Activated T-helper 9 cell treated with anti-CD3 and anti-CD28 coated beads, Interleukin-2, amount 50 U/mL, for 16 hours (primary cell): ENCODE results near the gene NRG2.

Source experiments
- DNase-seq: peaks from one replicate; pipeline ENCODE4 v3.0.0-alpha.2; 2020; ENCODE audit warnings: low read depth

Gene NRG2

DNA sequence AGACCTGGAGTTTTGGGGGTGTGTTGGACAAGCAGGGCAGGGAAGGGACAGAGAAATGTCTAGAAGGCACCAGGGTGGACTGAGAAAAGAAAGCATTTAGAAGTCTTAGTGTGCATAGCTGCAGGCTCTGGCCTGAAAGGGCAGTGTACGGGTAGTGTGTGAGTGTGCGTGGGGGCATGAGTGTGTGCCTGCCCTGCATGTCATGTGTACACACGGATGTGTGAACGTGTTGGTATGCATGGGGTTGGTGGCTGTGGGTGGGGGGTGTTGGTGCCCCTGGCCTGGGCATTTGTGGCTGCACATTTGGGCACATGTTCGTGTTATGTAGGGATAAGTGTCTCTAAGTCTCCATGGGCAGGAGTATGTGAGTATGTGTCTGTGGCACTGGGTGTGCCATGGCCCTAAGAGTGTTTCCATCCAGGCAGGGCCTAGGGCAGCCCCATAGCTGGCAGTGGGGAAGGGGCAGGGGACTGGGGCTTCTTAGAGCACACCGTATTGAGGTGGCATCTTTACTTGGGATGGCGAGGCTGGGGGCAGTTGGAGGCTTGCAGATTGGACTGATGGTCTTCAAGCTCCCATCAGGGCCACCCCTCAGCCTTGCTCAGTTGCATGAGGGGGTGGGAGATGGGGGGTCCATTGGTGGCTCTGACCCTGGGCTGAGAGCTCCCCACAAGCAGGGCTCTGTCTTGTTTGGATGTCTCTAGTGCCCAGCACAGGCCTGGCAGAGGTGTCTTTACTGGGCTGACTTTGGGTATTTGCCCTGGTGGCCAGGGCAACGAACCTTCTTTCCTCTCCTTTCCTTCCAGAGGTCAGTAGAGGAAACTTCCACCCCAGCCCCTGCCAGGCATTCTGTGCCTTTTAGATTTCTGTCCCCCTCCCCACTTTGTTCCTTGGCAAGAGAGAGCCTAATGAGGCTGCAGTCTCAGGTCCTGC lies 232.5 kb downstream of the NRG2 start:
- no peak for DNase-seq

DNA sequence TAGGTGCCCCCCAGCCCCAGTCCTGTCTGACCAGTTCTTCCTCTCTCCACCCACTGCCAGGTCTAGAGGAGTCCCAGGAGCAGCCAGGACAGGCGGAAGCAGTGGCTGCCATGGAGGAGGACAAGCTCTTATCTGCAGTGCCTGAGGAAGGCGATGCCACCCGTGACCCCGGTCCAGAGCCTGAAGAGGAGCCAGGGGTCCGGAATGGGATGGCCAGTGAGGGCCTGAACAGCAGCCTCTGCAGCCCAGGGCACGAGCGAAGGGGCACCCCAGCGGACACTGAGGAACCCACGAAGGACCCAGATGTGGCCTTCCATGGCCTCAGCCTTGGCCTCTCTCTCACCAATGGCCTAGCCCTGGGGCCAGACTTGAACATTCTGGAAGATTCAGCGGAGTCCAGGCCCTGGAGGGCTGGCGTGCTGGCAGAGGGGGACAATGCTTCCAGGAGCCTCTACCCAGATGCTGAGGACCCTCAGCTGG lies 233.7 kb downstream of the NRG2 start:
- DNase-seq, result no peak

DNA sequence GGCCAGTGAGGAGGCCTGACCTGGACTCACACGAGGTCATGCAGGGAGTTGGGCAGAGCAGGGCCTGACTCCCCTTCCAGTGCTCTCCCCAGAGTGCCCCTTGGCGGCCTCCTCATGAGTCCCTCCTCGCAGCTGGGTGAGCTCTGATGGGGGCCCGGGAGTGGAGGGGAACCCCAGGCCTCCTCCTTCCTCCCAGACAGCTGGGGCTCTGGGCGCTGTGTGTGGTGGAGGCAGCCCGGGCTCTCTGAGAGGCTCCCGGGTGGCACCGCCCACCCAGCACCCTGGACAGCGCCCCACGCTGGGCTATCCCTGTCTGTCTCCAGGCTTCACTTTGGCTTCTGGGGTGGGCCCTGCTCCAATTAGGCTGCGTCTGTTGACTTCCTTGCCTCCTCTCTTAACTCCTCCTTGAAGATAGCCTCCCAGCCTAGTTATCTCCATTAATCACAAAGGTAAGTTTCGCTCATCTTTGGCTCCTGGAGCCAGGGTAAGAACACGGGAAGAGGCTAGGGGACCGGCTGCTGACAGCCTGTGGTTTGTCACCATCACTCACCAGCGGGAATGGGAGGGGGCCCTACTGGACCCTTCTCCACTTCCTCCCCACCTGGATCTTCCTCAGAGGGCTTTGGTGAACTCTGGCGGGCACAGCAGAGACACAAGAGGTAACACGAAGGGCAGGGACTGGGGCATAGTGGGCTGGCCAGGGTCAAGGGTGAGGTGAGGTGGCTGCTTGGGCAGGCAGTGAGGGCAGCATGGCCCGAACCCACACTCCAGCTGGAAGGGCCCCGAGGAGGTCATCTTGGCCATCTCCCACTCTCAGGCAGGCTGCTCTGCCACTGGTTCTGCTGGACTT lies 234.4 kb downstream of the NRG2 start:
- DNase-seq, result no peak

GRCh38 chr5:139807647-139808030 lies 235.5 kb downstream of the NRG2 start:
- no peak for DNase-seq

GRCh38 chr5:139806726-139807646 lies 236.1 kb downstream of the NRG2 start:
- no peak for DNase-seq

- DNase-seq, result no peak
Observed at GRCh38 chr5:139806111-139806510, 237.0 kb downstream of the NRG2 start.

GRCh38 chr5:139805545-139805944 lies 237.6 kb downstream of the NRG2 start:
- DNase-seq, result no peak

- DNase-seq, result no peak
Observed at GRCh38 chr5:139804800-139805397, 238.2 kb downstream of the NRG2 start.

DNA sequence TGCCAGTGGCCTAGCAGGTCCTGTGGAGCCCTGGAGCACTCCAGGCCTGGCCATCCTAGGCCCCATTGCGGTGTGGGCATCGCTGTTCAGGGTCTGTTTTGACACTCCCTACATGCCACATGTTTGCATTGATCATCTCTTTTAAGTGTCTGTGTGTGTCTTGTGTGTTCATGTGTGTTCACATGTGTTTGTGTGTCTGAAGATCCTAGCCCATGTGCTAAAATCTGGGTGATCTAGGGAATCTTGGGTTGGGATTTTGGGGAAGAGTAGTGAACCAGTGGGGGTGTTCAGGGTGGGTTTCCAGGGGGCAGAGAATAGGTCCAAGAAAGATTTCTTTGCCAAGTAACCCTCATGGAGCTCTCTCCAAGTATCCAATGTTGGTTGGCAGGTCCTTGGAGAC lies 239.1 kb downstream of the NRG2 start:
- DNase-seq, result no peak

GRCh38 chr5:139799359-139799758 lies 243.7 kb downstream of the NRG2 start:
- no peak for DNase-seq

DNA sequence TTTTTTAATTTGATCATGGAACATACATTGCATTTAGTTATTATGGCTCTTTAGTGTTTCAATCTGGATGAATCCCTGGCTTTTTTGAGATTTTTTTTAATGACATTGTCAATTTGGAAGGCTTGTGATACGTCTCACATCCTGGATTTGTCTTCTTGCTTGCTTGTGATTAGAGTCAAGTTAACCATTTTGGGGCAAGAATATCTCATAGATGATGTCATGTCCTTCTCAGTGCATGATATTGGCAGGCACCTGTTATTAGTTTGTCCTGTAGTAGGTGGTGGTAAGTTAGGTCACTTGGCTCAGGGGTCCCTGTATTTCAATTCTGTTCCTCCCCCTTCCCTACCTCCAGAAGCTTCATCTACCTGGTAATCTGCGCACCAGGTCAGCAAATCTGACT lies 244.2 kb downstream of the NRG2 start:
- no peak for DNase-seq

DNA sequence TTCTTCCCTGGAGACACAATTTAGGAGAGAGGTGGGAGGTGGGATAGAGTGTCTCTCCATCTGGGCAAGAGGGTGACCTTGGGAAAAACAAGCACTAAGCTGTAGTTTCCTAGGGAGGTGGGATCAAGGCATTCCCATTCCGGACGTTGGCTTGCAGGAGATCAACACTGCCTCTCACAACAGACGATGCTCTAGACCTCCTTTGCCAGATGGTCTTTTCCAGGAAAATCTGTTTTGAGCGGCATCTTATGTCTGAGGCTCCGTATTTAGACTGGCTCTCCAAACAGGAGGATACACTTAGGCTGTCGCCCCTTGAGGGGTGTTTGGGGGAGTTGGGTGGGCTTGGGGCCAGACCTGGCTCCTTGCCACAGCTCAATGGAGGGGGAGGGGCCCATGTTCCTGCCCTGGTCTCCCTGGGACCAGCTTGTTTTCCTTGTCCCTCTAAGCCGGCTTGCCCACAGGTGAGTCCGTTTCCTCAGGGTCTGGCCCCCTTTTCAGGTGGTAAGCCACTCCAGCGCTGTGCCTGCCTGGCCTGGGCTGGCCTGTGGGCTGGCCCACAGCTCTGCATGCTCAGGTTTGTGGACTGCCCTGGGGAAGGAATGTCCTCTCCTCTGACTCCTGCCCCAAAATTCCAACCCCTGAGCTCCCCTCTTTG lies 245.1 kb downstream of the NRG2 start:
- no peak for DNase-seq

DNA sequence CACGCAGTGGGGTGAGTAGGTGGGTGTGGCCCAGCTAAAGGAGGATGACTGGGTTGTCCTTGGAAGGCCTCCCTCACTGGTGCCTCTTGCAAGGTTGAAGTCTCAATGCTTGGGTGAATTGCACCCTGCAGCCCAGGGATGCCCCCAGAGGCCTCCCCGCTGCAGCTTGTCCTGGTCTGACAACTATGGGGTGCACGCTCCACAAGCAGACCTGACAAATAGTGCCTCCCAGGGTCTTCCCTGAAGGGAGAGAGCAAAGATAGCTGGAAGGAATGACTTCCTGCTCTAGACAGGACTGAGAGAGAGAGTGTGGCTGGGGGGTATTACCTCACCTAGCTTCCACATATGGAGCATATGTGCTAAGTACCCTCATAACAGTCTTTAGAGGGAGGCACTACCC lies 245.8 kb downstream of the NRG2 start:
- DNase-seq, result no peak
